Right lobe of liver (tissue), 4 donors: ENCODE data around the gene IL19.

Experiments
- POLR2A ChIP-seq: fragments of 450-650 bp; IDR thresholded peaks from one replicate; pipeline ENCODE4 v1.6.1; 2017; ENCODE audit warnings: antibody characterized with exemption, mild to moderate bottlenecking
- TF ChIP-seq, protein P1 (sequence below), 4 donors: fragments of 200-600 bp in 3 of 4; fragments of 450-650 bp in 1 of 4; IDR thresholded peaks; one replicate each; pipeline versions ENCODE4 v1.5.1 to v1.8.0; 2016 to 2022; ENCODE audit warnings: antibody characterized with exemption in 4 of 4, mild to moderate bottlenecking in 2 of 4
- donor health status: DM: no; HTN: no; CAD: no.
- donor health status: DM: no; HTN: no; CAD: no.
- donor health status: DM: no; HTN: yes; CAD: no.

DNA sequence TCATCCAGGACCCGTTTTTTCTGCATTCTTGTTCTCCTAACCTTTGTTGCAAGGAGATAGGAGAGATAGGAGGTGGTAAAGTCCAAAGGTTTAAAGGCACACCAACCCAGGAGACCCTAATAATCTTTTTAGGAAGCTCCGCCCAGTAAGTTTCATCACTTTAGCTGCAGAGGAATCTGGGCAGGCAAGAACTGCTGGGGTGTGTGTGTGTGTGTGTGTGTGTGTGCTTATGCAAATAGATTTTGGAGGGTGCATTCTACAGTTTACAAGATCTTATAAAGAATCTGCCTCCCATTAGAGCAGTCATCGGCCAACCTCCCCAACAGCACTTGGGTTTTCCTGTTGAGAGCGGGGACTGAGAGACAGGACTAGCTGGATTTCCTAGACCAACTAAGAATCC, 5.7 kb downstream of the IL19 start:
- TF ChIP-seq, protein P1, sequence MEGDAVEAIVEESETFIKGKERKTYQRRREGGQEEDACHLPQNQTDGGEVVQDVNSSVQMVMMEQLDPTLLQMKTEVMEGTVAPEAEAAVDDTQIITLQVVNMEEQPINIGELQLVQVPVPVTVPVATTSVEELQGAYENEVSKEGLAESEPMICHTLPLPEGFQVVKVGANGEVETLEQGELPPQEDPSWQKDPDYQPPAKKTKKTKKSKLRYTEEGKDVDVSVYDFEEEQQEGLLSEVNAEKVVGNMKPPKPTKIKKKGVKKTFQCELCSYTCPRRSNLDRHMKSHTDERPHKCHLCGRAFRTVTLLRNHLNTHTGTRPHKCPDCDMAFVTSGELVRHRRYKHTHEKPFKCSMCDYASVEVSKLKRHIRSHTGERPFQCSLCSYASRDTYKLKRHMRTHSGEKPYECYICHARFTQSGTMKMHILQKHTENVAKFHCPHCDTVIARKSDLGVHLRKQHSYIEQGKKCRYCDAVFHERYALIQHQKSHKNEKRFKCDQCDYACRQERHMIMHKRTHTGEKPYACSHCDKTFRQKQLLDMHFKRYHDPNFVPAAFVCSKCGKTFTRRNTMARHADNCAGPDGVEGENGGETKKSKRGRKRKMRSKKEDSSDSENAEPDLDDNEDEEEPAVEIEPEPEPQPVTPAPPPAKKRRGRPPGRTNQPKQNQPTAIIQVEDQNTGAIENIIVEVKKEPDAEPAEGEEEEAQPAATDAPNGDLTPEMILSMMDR (IDR thresholded peaks at IDR 0.05) = no peak
- no peak for TF ChIP-seq POLR2A
